Measurements from ENCODE around the gene SULF2. TPM values are rescaled to one million over a fixed set of nuclear protein-coding genes. Genes with fewer than 3 reads are reported as not detected.

Gene SULF2
- total and polyA plus RNA-seq, 2 of the 13 experiments (the other 11 are each of a cell fraction or from before 2014, with no cell fraction given) = 7.2 to 50.9 TPM

GRCh38 chr20:47711046-47711752 is 74.1 kb downstream of the SULF2 start (continued):
- TF ChIP-seq ZHX2 (IDR thresholded peaks at IDR 0.05; ENCODE audit: low read depth) = peak; percentile 56; the same call in 1 of the 2 replicates
- no peak for TF ChIP-seq ZHX2 (CRISPR knock-in tag; IDR thresholded peaks at IDR 0.05; ENCODE audit: borderline replicate concordance)
- TF ChIP-seq HNF4G (IDR thresholded peaks at IDR 0.05; ENCODE audit: borderline replicate concordance, low read depth, low read length) = peak; percentile 98
- peak; percentile 98; the same call in 1 of the 2 replicates for TF ChIP-seq HNF4G (CRISPR knock-in tag; IDR thresholded peaks at IDR 0.05; ENCODE audit: borderline replicate concordance, low read depth)
- no peak for TF ChIP-seq ZNF724P (CRISPR knock-in tag; IDR thresholded peaks at IDR 0.05; ENCODE audit: borderline replicate concordance)
- no peak for TF ChIP-seq HCFC1 (IDR thresholded peaks at IDR 0.05; ENCODE audit: low read depth, low read length)
- TF ChIP-seq PREB (CRISPR knock-in tag; IDR thresholded peaks at IDR 0.05) = no peak
- TF ChIP-seq ZBTB44 (CRISPR knock-in tag; IDR thresholded peaks at IDR 0.05) = no peak
- TF ChIP-seq KMT2A (CRISPR knock-in tag; IDR thresholded peaks at IDR 0.05) = peak; percentile 87
- peak; percentile 96; the same call in 1 of the 2 replicates for TF ChIP-seq ZNF614 (CRISPR knock-in tag; IDR thresholded peaks at IDR 0.05; ENCODE audit: borderline replicate concordance)
- no peak for TF ChIP-seq ZNF414 (CRISPR knock-in tag; IDR thresholded peaks at IDR 0.05)
- no peak; the same call in 1 of the 2 replicates for TF ChIP-seq ZNF251 (CRISPR knock-in tag; IDR thresholded peaks at IDR 0.05)
- peak; percentile 95 for TF ChIP-seq ARID5B (CRISPR knock-in tag; IDR thresholded peaks at IDR 0.05)
- no peak for TF ChIP-seq SNRNP70 (IDR thresholded peaks at IDR 0.05; ENCODE audit: low read depth, low read length)
- peak; percentile 96 for TF ChIP-seq HDAC2 (CRISPR knock-in tag; IDR thresholded peaks at IDR 0.05)
- TF ChIP-seq HHEX (CRISPR knock-in tag; IDR thresholded peaks at IDR 0.05) = peak; percentile 46; the same call in 1 of the 2 replicates

Measured in HepG2 (cell line).